ENCODE data around the gene DUSP7.

DUSP7 gene

GRCh38 chr3:52067046-52067445 lies 10.7 kb upstream of the DUSP7 start:
- no peak for DNase-seq

- DNase-seq: no peak
Observed at GRCh38 chr3:52065264-52065756, 8.9 kb upstream of the DUSP7 start.

GRCh38 chr3:52064561-52064960 lies 8.2 kb upstream of the DUSP7 start:
- no peak for DNase-seq

GRCh38 chr3:52063026-52063723 lies 6.8 kb upstream of the DUSP7 start:
- DNase-seq: no peak

- DNase-seq: peak; percentile 82 to 96
Observed at GRCh38 chr3:52062505-52062904, 6.1 kb upstream of the DUSP7 start.

- DNase-seq: peak; percentile 56 to 73
Observed at GRCh38 chr3:52061121-52061910, 4.9 kb upstream of the DUSP7 start.

GRCh38 chr3:52059781-52060180 lies 3.4 kb upstream of the DUSP7 start:
- no peak for DNase-seq

GRCh38 chr3:52057812-52058495 lies 1.6 kb upstream of the DUSP7 start:
- no peak for DNase-seq

- peak; percentile 98 to 99 for DNase-seq
Observed at GRCh38 chr3:52056968-52057811, 819 bp upstream of the DUSP7 start.

- DNase-seq: peak in 1 of 2 donors; percentile 17
Observed at GRCh38 chr3:52055537-52056351, 627 bp downstream of the DUSP7 start.

GRCh38 chr3:52054661-52055511 lies 1.5 kb downstream of the DUSP7 start:
- no peak for DNase-seq

- peak in 1 of 2 donors; percentile 11 for DNase-seq
Observed at GRCh38 chr3:52053307-52054304, 2.8 kb downstream of the DUSP7 start.

GRCh38 chr3:52052831-52053306 lies 3.5 kb downstream of the DUSP7 start:
- DNase-seq: peak; percentile 84 to 85

GRCh38 chr3:52051444-52051843 lies 4.9 kb downstream of the DUSP7 start:
- no peak for DNase-seq

- DNase-seq: no peak
Observed at GRCh38 chr3:52050571-52050970, 5.8 kb downstream of the DUSP7 start.

- DNase-seq: no peak
Observed at GRCh38 chr3:52049503-52049902, 6.9 kb downstream of the DUSP7 start.

- DNase-seq: no peak
Observed at GRCh38 chr3:52047295-52047960, 8.9 kb downstream of the DUSP7 start.

- DNase-seq: no peak
Observed at GRCh38 chr3:52046902-52047239, 9.5 kb downstream of the DUSP7 start.

Measured in inflammatory macrophage treated with lipopolysaccharide for 1 hour (primary cell).